Effector memory CD4-positive, alpha-beta T cell (primary cell): ENCODE data around the gene OR8D1.

Experiments used
- DNase-seq, 3 donors: peaks; one replicate each; pipeline ENCODE4 v3.0.0-alpha.2; 2020
- H3K27ac ChIP-seq: 2 replicates; pipeline ENCODE4 v1.7.0; 2013; ENCODE audit warnings: mild to moderate bottlenecking, low read length, moderate library complexity; ENCODE audit not compliant: insufficient read depth, poor library complexity, severe bottlenecking
- H3K27me3 ChIP-seq: replicated peaks from 2 replicates; pipeline ENCODE4 v1.7.0; 2013; ENCODE audit warnings: mild to moderate bottlenecking, low read length; ENCODE audit not compliant: insufficient read depth, control insufficient read depth, poor library complexity, severe bottlenecking
- H3K36me3 ChIP-seq: 2 replicates; pipeline ENCODE4 v1.7.0; 2013; ENCODE audit warnings: mild to moderate bottlenecking, low read length, moderate library complexity; ENCODE audit not compliant: control insufficient read depth, insufficient read depth
- H3K4me1 ChIP-seq: 2 replicates; pipeline ENCODE4 v1.7.0; 2013; ENCODE audit warnings: low read length, mild to moderate bottlenecking; ENCODE audit not compliant: control insufficient read depth, insufficient read depth, poor library complexity, severe bottlenecking
- H3K4me3 ChIP-seq: 2 replicates; pipeline ENCODE4 v1.7.0; 2013; ENCODE audit warnings: low read length, low read depth, mild to moderate bottlenecking; ENCODE audit not compliant: insufficient read depth, poor library complexity, severe bottlenecking
- H3K9me3 ChIP-seq: 2 replicates; pipeline ENCODE4 v1.7.0; 2013; ENCODE audit warnings: mild to moderate bottlenecking, low read length, moderate library complexity; ENCODE audit not compliant: control insufficient read depth
- total RNA-seq, 3 donors: gene quantifications; one replicate each; lab custom pipeline; 2026; lab: John Stamatoyannopoulos, UW

The OR8D1 gene
- total RNA-seq, result 0 reads per million in 3 donors

DNA sequence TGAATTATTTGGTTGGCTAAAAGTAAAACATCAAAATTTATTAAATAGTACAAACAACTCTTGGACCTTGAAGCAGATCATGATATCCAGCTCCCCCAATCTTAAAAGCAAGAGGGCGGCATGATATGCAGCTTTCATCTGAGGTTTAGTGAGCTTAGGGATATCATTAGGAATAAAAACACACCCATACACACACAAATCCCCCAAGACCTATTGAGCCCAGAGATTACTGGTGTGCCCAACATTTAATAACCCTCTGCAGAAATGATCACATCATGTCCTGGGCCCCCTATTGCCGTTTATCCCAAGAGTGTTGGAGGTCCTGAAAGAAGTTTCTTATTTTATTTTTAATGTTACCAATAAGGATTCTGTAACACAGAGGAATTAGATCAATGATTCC, at the start of gene OR8D1:
Gene OR8D1, minus strand, starts transcription at position 101 of the 400 bp plus-strand sequence. CDS start 3,183 bp downstream, outside the sequence.
- H3K36me3 ChIP-seq, result no peaks in the 10 kb centered on the region
- H3K9me3 ChIP-seq, result no peaks in the 10 kb centered on the region
- H3K4me1 ChIP-seq, result no peaks in the 10 kb centered on the region
- DNase-seq, result no peak
- H3K27me3 ChIP-seq, result no peaks in the 10 kb centered on the region
- H3K4me3 ChIP-seq, result no peak within 1 kb of the TSS
- no peak within 1 kb of the TSS for H3K27ac ChIP-seq

DNA sequence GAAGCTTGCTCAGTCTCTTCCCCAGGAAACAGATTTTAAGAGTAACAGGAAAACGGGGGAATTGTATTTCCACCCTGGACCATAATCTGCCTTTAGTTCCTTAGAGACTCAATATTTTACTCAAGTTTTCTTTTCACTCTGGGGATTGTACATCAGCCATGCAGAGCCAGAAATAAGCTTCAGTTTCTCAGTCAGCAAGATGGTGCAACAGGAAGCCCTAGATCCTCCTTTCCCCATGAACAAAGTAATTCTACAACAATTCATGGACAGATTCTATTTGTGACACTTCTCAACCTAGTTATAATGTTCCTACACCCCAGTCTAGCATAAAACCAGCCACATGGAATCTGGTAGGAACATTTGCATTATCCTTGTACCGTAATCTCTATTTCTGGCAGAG, 45.8 kb upstream of the OR8D1 start:
- H3K27me3 ChIP-seq, result no peaks in the 10 kb centered on the region
- H3K27ac ChIP-seq, result no peak overlapping the region
- no peak for DNase-seq
- H3K4me1 ChIP-seq, result no peaks in the 10 kb centered on the region
- H3K4me3 ChIP-seq, result no peak overlapping the region
- no peaks in the 10 kb centered on the region for H3K36me3 ChIP-seq
- H3K9me3 ChIP-seq, result no peaks in the 10 kb centered on the region

DNA sequence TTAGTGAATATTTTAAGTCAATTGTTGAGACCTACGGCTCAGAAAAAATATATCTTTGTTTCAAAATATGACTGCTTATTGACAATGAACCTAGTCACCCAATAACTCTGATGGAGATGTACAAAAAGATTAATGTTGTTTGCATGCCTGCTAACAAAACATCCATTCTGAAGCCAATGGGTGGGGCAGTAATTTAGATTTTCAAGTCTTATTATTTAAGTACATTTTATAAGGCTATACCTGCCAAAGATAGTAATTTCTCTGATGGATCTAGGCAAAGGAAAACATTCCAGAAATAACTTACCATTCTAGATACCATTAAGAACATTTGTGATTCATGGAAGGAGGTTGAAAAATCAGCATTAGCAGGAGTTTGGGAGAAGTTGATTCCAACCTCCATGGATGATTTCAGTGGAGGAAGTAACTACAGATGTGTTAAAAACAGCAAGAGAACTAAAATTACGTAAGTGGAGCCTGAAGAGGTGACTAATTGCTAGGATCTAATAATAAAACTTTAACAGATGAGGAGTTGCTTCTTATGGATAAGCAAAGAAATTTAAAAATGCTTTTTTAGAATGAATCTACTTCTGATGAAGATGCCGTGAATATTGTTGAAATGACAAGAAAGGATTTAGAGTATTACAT, 32.7 kb upstream of the OR8D1 start:
- H3K9me3 ChIP-seq, result no peaks in the 10 kb centered on the region
- H3K36me3 ChIP-seq, result no peaks in the 10 kb centered on the region
- no peak for DNase-seq
- no peak overlapping the region for H3K4me3 ChIP-seq
- no peak overlapping the region for H3K27ac ChIP-seq
- H3K4me1 ChIP-seq, result no peaks in the 10 kb centered on the region
- H3K27me3 ChIP-seq, result no peaks in the 10 kb centered on the region

DNA sequence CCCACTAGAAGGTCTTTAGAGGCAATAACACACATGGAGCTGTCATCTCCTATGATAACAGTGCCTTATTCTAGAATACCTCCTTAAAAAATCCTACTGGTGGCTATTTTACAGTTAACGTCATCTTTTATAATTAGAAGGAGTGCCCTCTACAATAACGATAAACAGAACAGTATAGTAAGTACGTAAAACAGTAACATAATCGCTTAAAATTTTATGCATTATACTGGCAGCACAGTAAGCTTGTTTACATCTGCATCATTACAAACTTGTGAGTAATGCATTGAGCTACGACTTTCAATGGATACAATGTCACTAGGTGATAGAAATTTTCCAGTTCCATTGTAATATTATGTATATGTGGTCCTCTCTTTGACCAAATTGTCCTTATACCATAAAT, 30.6 kb upstream of the OR8D1 start:
- Histone ChIP-seq H3K4me1 (no peaks in the 10 kb centered on the region), H3K27me3 (no peaks in the 10 kb centered on the region), H3K9me3 (no peaks in the 10 kb centered on the region), H3K4me3 (no peak overlapping the region), H3K27ac (no peak overlapping the region), H3K36me3 (no peaks in the 10 kb centered on the region)
- DNase-seq, result no peak

DNA sequence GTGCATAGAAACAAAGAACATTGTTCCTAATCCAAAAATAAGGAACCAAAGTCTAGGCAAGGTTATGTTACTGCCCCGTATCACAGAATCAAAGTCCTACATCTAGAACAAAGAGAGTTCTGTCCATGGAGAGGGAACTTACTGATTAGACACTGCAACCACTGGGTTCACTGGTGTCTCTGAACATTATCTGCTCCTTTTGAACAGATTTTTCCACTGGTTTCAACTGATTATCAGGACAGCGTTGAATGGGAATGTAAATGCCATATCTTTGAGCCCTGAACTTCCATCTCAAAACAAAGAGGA, 26.3 kb upstream of the OR8D1 start:
- Histone ChIP-seq H3K27me3 (no peaks in the 10 kb centered on the region), H3K4me1 (no peaks in the 10 kb centered on the region), H3K36me3 (no peaks in the 10 kb centered on the region), H3K4me3 (no peak overlapping the region), H3K27ac (no peak overlapping the region), H3K9me3 (no peaks in the 10 kb centered on the region)
- DNase-seq, result no peak

DNA sequence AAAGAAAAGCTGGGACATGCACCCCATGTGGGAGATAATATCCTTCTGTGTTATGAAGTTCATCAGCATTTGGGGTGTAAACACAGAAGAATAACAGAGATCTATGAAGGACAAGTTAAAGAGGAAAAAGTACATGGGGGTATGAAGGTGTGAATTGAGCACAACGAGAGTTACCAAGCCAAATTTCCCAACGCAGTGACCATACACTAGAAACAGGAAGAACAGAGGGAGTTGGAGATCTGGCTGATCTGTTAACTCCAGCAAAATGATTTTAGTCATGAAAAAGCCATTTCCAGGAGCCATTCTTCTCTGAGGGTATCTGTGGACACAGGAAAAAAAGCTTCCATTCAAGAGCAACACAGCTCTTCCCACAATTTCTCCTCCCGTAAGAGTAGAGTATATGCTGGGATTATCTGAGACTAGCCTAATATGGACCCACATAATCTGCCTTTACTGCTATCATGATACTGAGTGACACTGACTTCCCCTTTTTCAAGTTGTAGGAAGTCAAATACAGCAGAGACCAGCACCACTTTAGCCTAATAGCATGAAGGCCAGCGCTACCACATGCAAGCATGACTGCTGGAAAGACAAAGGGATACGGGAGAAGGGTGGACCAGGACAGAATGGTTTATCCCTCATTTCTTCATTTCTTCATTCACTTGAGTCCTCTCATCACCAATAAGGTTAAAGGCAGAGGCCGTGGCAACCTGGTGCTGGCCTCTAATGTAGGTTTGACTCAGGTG, 25.8 kb upstream of the OR8D1 start:
- no peaks in the 10 kb centered on the region for H3K27me3 ChIP-seq
- no peak for DNase-seq
- H3K27ac ChIP-seq, result no peak overlapping the region
- H3K36me3 ChIP-seq, result no peaks in the 10 kb centered on the region
- H3K4me3 ChIP-seq, result no peak overlapping the region
- H3K4me1 ChIP-seq, result no peaks in the 10 kb centered on the region
- no peaks in the 10 kb centered on the region for H3K9me3 ChIP-seq

DNA sequence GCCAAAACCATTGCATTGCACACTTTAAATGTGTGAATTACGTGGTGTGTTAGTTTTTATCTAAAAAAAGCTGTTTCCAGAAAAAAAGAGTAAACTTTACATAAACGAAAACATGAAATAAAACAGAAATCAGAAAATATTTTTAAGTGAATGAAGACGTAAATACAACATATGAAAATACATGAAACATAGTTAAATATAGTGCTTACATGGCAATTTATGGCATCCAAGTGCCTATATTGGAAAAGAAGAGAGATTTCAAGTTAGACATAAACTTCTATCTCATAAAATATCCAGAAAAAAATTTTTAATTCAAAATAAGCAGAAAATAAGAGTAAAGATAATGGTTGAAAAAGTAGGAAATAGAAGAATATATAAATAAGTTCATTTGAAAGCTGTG, 18.1 kb upstream of the OR8D1 start:
- Histone ChIP-seq H3K4me1 (no peaks in the 10 kb centered on the region), H3K9me3 (no peaks in the 10 kb centered on the region), H3K4me3 (no peak overlapping the region), H3K36me3 (no peaks in the 10 kb centered on the region), H3K27me3 (no peaks in the 10 kb centered on the region), H3K27ac (no peak overlapping the region)
- no peak for DNase-seq

DNA sequence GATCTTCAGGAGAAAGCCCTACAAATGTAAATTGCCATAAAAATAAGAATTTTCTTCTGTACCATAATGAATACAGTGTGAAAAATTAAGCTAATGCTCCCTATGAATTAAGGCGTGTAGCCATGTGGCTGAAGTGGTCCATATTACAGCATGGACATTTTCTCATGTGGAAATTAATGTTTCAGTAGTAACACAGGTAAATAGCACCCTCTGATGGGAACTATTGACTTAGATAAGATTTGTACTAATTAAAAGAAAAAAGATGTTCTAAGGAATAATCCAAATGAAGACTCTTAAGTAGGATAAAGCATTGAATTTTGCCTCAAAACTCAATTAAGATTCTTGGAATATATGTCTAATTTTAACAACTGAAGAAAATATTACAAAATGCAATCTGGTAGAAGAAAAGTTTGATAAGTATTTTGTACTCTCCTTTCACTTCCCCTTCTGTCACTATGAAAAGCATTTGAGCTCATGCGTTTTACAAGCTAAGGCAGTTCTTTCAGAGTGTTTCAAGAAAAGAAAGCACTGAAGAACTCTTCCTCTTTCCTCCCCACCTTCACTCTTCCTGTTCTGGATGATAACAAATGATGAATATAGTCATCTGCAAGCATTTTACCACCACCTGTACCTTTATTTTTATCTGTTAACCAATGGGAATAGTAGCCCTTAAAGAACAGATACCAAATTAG, 16.2 kb upstream of the OR8D1 start:
- DNase-seq, result no peak
- Histone ChIP-seq H3K4me1 (no peaks in the 10 kb centered on the region), H3K27ac (no peak overlapping the region)

DNA sequence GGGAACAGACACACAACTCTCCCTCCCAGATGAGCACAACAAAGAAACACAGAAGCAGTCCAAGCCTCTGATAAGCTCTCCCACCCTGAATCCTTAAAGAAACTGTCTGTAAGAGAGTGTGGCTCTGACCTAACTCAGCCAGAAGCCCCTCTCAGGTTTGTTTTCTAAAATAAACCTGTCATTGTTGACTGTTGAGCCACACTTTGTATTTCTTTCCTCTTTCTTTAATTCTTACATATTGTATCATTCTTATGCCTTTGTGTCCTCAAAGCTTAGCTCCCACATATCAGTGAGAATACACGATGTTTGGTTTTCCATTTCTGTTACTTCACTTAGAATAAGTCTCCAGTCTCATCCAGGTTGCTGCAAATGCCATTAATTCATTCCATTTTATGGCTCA, 14.0 kb upstream of the OR8D1 start:
- Histone ChIP-seq H3K4me3 (no peak overlapping the region), H3K27me3 (no peaks in the 10 kb centered on the region), H3K27ac (no peak overlapping the region), H3K4me1 (no peaks in the 10 kb centered on the region), H3K36me3 (no peaks in the 10 kb centered on the region), H3K9me3 (no peaks in the 10 kb centered on the region)
- no peak for DNase-seq

More for the DNA sequence above, 16.2 kb upstream of the OR8D1 start:
- no peaks in the 10 kb centered on the region for H3K9me3 ChIP-seq
- no peak overlapping the region for H3K4me3 ChIP-seq
- no peaks in the 10 kb centered on the region for H3K36me3 ChIP-seq
- no peaks in the 10 kb centered on the region for H3K27me3 ChIP-seq

DNA sequence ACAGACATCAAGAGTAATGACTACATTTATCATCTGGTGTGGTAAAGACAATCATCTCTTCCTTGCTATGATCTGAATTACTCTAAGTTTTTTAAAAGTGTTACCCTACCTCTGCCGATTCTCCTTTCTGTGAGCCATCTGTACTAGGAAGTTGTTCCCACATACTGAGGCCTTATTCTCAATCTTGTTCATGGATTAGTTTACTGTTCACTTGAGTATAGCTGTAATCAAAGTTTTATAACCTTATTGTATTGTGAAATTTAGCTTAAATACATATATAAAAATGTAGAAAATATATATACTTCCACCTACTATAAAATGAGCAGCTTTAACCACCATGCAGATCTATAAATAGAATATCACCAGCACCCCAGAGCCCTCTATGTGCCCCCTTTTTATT, 8.6 kb upstream of the OR8D1 start:
- H3K27ac ChIP-seq, result no peak overlapping the region
- H3K27me3 ChIP-seq, result no peaks in the 10 kb centered on the region
- no peak for DNase-seq
- H3K4me1 ChIP-seq, result no peaks in the 10 kb centered on the region
- H3K36me3 ChIP-seq, result no peaks in the 10 kb centered on the region
- no peak overlapping the region for H3K4me3 ChIP-seq
- no peaks in the 10 kb centered on the region for H3K9me3 ChIP-seq
